Colon (tissue), 2 donors: ENCODE data around the gene ZNF324B.
"Not testable (repeated sequence)": the region's sequence is repeated elsewhere in the genome, so short reads cannot be mapped to it uniquely, and the experiment has no call there.

Experiments
- FAIRE-seq: peaks from 2 replicates; lab custom pipeline; 2012; peaks lifted over from hg19 to GRCh38; lab: Jason Lieb, UNC
- donor health status: control.
- donor health status: control.

ZNF324B gene

GRCh38 chr19:58455306-58455705 lies 3.9 kb downstream of the ZNF324B start:
- no peak for FAIRE-seq

- no peak for FAIRE-seq
Observed at GRCh38 chr19:58456111-58456510, 4.7 kb downstream of the ZNF324B start.

- FAIRE-seq, result no peak
Observed at GRCh38 chr19:58460039-58460438, 8.6 kb downstream of the ZNF324B start.

- FAIRE-seq, result no peak
Observed at GRCh38 chr19:58466089-58466759, 14.8 kb downstream of the ZNF324B start.

GRCh38 chr19:58466760-58467589 lies 15.6 kb downstream of the ZNF324B start, which contains the start of gene ZNF324:
Gene ZNF324, plus strand, starts transcription at chr19:58467080. Its CDS starts 2,106 bp downstream, at chr19:58469186.
- FAIRE-seq, result no peak

GRCh38 chr19:58468216-58468839 lies 16.9 kb downstream of the ZNF324B start:
- no peak for FAIRE-seq

- FAIRE-seq, result no peak
Observed at GRCh38 chr19:58469241-58470013, 18.0 kb downstream of the ZNF324B start.

GRCh38 chr19:58470837-58471543 lies 19.6 kb downstream of the ZNF324B start:
- not testable (repeated sequence) for FAIRE-seq

GRCh38 chr19:58471736-58472135 lies 20.3 kb downstream of the ZNF324B start:
- FAIRE-seq, result no peak

- FAIRE-seq, result no peak
Observed at GRCh38 chr19:58473775-58474174, 22.4 kb downstream of the ZNF324B start.

- no peak for FAIRE-seq
Observed at GRCh38 chr19:58474291-58474996, 23.0 kb downstream of the ZNF324B start.

GRCh38 chr19:58474997-58475713 lies 23.7 kb downstream of the ZNF324B start:
- FAIRE-seq, result no peak

GRCh38 chr19:58475714-58476497 lies 24.5 kb downstream of the ZNF324B start, which contains the start of gene ZNF446:
Gene ZNF446, plus strand, starts transcription at chr19:58476352. Its CDS starts 867 bp downstream, at chr19:58477219.
- FAIRE-seq, result no peak

- FAIRE-seq, result no peak
Observed at GRCh38 chr19:58476498-58477015, 25.1 kb downstream of the ZNF324B start.

GRCh38 chr19:58477130-58477529 lies 25.7 kb downstream of the ZNF324B start:
- no peak for FAIRE-seq

GRCh38 chr19:58477871-58478270 lies 26.4 kb downstream of the ZNF324B start:
- FAIRE-seq, result no peak

- FAIRE-seq, result no peak
Observed at GRCh38 chr19:58479303-58479702, 27.9 kb downstream of the ZNF324B start.

- no peak for FAIRE-seq
Observed at GRCh38 chr19:58479736-58480480, 28.5 kb downstream of the ZNF324B start.
